GM23338 (cell line): ENCODE measurements around the gene KCNA3.

Experiments used
- CREB1 ChIP-seq: fragments of 250-450 bp; sonication (Bioruptor Pico); IDR thresholded peaks from 2 replicates; pipeline ENCODE4 v1.5.0; 2020; ENCODE audit warnings: low read depth, mild to moderate bottlenecking, moderate library complexity
- CTCF ChIP-seq, 2 experiments: fragments of 200-600 bp in 1 of 2; sonication (generic) in 1 of 2; conservative IDR thresholded peaks; 2 replicates each; pipeline versions ENCODE4 v1.5.1 to v1.6.1; 2016 to 2017; ENCODE audit warnings: antibody characterized with exemption in 2 of 2, low read depth in 2 of 2, mild to moderate bottlenecking in 2 of 2, moderate library complexity in 1 of 2
- ETS1 ChIP-seq: IDR thresholded peaks from 2 replicates; pipeline ENCODE4 v1.6.1; 2016; ENCODE audit warnings: antibody characterized with exemption
- EZH2 ChIP-seq: fragments of 200-600 bp; sonication (generic); IDR thresholded peaks from one replicate; pipeline ENCODE4 v1.8.0; 2017; ENCODE audit warnings: antibody characterized with exemption, mild to moderate bottlenecking, low read depth; ENCODE audit not compliant: unreplicated experiment
- EZH2phosphoT487 ChIP-seq: fragments of 200-600 bp; sonication (generic); IDR thresholded peaks from one replicate; pipeline ENCODE4 v1.8.1; 2018; ENCODE audit warnings: antibody characterized with exemption; ENCODE audit not compliant: unreplicated experiment
- JUNB ChIP-seq: IDR thresholded peaks from one replicate; pipeline ENCODE4 v1.6.1; 2016; ENCODE audit warnings: antibody characterized with exemption; ENCODE audit not compliant: unreplicated experiment
- NANOG ChIP-seq: IDR thresholded peaks from 2 replicates; pipeline ENCODE4 v1.6.1; 2016; ENCODE audit warnings: antibody characterized with exemption, borderline replicate concordance
- POLR2AphosphoS5 ChIP-seq: IDR thresholded peaks from 2 replicates; pipeline ENCODE4 v1.6.1; 2016; ENCODE audit warnings: antibody characterized with exemption, low read depth
- REST ChIP-seq: IDR thresholded peaks from one replicate; pipeline ENCODE4 v1.6.1; 2018; ENCODE audit warnings: antibody characterized with exemption; ENCODE audit not compliant: unreplicated experiment
- STAT1 ChIP-seq: IDR thresholded peaks from one replicate; pipeline ENCODE4 v1.6.1; 2016; ENCODE audit warnings: antibody characterized with exemption; ENCODE audit not compliant: unreplicated experiment
- ZNF114 ChIP-seq: fragments of 250-450 bp; sonication (Bioruptor Pico); IDR thresholded peaks from 2 replicates; pipeline ENCODE4 v1.5.0; 2020; ENCODE audit warnings: mild to moderate bottlenecking, moderate library complexity
- ZNF331 ChIP-seq: fragments of 250-450 bp; sonication (Bioruptor Pico); IDR thresholded peaks from 2 replicates; pipeline ENCODE4 v1.5.0; 2020; ENCODE audit warnings: low read depth, mild to moderate bottlenecking, moderate library complexity
- ZNF462 ChIP-seq: fragments of 250-450 bp; sonication (Bioruptor Pico); IDR thresholded peaks from 2 replicates; pipeline ENCODE4 v1.5.0; 2020; ENCODE audit warnings: mild to moderate bottlenecking, moderate library complexity

DNA sequence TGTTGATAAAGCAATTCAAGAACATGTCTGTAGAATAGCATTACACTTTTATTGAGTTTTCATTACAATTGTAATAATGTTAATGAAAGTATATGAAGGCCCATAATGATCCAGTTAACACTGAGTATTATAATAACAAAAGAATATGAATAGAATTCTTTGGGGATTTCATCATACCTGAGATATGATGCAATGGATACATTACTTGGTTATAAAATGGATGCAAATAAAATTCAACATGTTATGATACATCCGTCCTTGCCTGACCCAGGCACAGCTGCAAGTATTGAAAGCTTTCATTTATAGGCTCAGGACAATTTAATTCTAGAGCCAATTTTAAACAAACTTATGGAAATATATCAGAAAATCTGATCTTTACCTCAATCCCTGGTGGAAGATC is 8.2 kb upstream of the KCNA3 start:
- TF ChIP-seq CREB1 (CRISPR knock-in tag) (no peak), CTCF (conservative IDR thresholded peaks at IDR 0.05; ENCODE audit: low read depth in 2 of 2) (no peak), EZH2 (no peak), ETS1 (no peak), EZH2phosphoT487 (no peak), POLR2AphosphoS5 (no peak), NANOG (no peak), REST (no peak), JUNB (no peak), STAT1 (no peak), ZNF114 (no peak), ZNF331 (no peak), ZNF462 (CRISPR knock-in tag) (no peak)
